ENCODE results near the gene TMEM253. TPM values are rescaled to one million over a fixed set of nuclear protein-coding genes. Genes with fewer than 3 reads are reported as not detected.

TMEM253 gene
- polyA plus RNA-seq, 3 donors, result 0.83 to 1.7 (median 1.0) TPM

GRCh38 chr14:21089271-21089670 is 11.6 kb upstream of the TMEM253 start:
- DNase-seq (ENCODE audit: low read depth in 3 of 3, low spot score in 2 of 3), result no peak

GRCh38 chr14:21089877-21090193 is 11.0 kb upstream of the TMEM253 start:
- no peak for DNase-seq (ENCODE audit: low read depth in 3 of 3, low spot score in 2 of 3)

- DNase-seq (ENCODE audit: low read depth in 3 of 3, low spot score in 2 of 3), result no peak
Observed at GRCh38 chr14:21090194-21090939, 10.5 kb upstream of the TMEM253 start.

GRCh38 chr14:21090940-21091663 is 9.8 kb upstream of the TMEM253 start:
- DNase-seq (ENCODE audit: low read depth in 3 of 3, low spot score in 2 of 3), result no peak

- DNase-seq (ENCODE audit: low read depth in 3 of 3, low spot score in 2 of 3), result no peak
Observed at GRCh38 chr14:21091821-21092272, 9.0 kb upstream of the TMEM253 start.

- DNase-seq (ENCODE audit: low read depth in 3 of 3, low spot score in 2 of 3), result no peak
Observed at GRCh38 chr14:21092273-21093011, 8.4 kb upstream of the TMEM253 start.

GRCh38 chr14:21093018-21093417 is 7.8 kb upstream of the TMEM253 start:
- no peak for DNase-seq (ENCODE audit: low read depth in 3 of 3, low spot score in 2 of 3)

GRCh38 chr14:21093769-21094681 is 6.8 kb upstream of the TMEM253 start:
- DNase-seq (ENCODE audit: low read depth in 3 of 3, low spot score in 2 of 3), result peak in 1 of 3 donors; percentile 72

GRCh38 chr14:21095430-21096205 is 5.2 kb upstream of the TMEM253 start:
- DNase-seq (ENCODE audit: low read depth in 3 of 3, low spot score in 2 of 3), result no peak

GRCh38 chr14:21096438-21096837 is 4.4 kb upstream of the TMEM253 start:
- DNase-seq (ENCODE audit: low read depth in 3 of 3, low spot score in 2 of 3), result no peak

GRCh38 chr14:21096978-21097635 is 3.8 kb upstream of the TMEM253 start:
- DNase-seq (ENCODE audit: low read depth in 3 of 3, low spot score in 2 of 3), result no peak

- no peak for DNase-seq (ENCODE audit: low read depth in 3 of 3, low spot score in 2 of 3)
Observed at GRCh38 chr14:21097636-21098075, 3.2 kb upstream of the TMEM253 start.

- DNase-seq (ENCODE audit: low read depth in 3 of 3, low spot score in 2 of 3), result no peak
Observed at GRCh38 chr14:21098076-21098891, 2.6 kb upstream of the TMEM253 start, which contains the start of gene ZNF219. TSS of gene ZNF219 (minus strand) at chr14:21098655. CDS start at chr14:21093591, 5,064 bp downstream.

- no peak for DNase-seq (ENCODE audit: low read depth in 3 of 3, low spot score in 2 of 3)
Observed at GRCh38 chr14:21098892-21099595, 1.8 kb upstream of the TMEM253 start.

GRCh38 chr14:21099596-21099985 is 1.3 kb upstream of the TMEM253 start:
- no peak for DNase-seq (ENCODE audit: low read depth in 3 of 3, low spot score in 2 of 3)

GRCh38 chr14:21101802-21102413 is 1.0 kb downstream of the TMEM253 start:
- DNase-seq (ENCODE audit: low read depth in 3 of 3, low spot score in 2 of 3), result no peak

All from right renal cortex interstitium (tissue), 3 donors.